Effector CD8-positive, alpha-beta T cell (primary cell): ENCODE measurements around the gene SPAG16.
"Not testable (repeated sequence)": the region's sequence is repeated elsewhere in the genome, so short reads cannot be mapped to it uniquely, and the experiment has no call there.

Source experiments
- DNase-seq: peaks from one replicate; lab custom pipeline; 2025; lab: John Stamatoyannopoulos, UW

The SPAG16 gene

GRCh38 chr2:213691351-213691750 is 407.1 kb downstream of the SPAG16 start:
- DNase-seq: no peak

GRCh38 chr2:213696442-213696841 is 412.2 kb downstream of the SPAG16 start:
- DNase-seq: no peak

GRCh38 chr2:213701365-213701764 is 417.1 kb downstream of the SPAG16 start:
- not testable (repeated sequence) for DNase-seq

- DNase-seq: no peak
Measured at GRCh38 chr2:213703406-213704098, 419.3 kb downstream of the SPAG16 start.

- no peak for DNase-seq
Measured at GRCh38 chr2:213710164-213710563, 425.9 kb downstream of the SPAG16 start.

- not testable (repeated sequence) for DNase-seq
Measured at GRCh38 chr2:213718411-213718810, 434.1 kb downstream of the SPAG16 start.

- no peak for DNase-seq
Measured at GRCh38 chr2:213722565-213722964, 438.3 kb downstream of the SPAG16 start.

- no peak for DNase-seq
Measured at GRCh38 chr2:213723041-213723560, 438.8 kb downstream of the SPAG16 start.

- no peak for DNase-seq
Measured at GRCh38 chr2:213723707-213724106, 439.4 kb downstream of the SPAG16 start.

- DNase-seq: no peak
Measured at GRCh38 chr2:213726101-213726500, 441.8 kb downstream of the SPAG16 start.

GRCh38 chr2:213733893-213734292 is 449.6 kb downstream of the SPAG16 start:
- no peak for DNase-seq

- DNase-seq: no peak
Measured at GRCh38 chr2:213740453-213740852, 456.2 kb downstream of the SPAG16 start.

- no peak for DNase-seq
Measured at GRCh38 chr2:213751446-213751845, 467.2 kb downstream of the SPAG16 start.

GRCh38 chr2:213752575-213752974 is 468.3 kb downstream of the SPAG16 start:
- DNase-seq: no peak

- no peak for DNase-seq
Measured at GRCh38 chr2:213757525-213757924, 473.3 kb downstream of the SPAG16 start.

- no peak for DNase-seq
Measured at GRCh38 chr2:213763354-213763753, 479.1 kb downstream of the SPAG16 start.

GRCh38 chr2:213763963-213764362 is 479.7 kb downstream of the SPAG16 start:
- no peak for DNase-seq

- no peak for DNase-seq
Measured at GRCh38 chr2:213764849-213765248, 480.6 kb downstream of the SPAG16 start.

- DNase-seq: no peak
Measured at GRCh38 chr2:213766062-213766461, 481.8 kb downstream of the SPAG16 start.

- no peak for DNase-seq
Measured at GRCh38 chr2:213766465-213766901, 482.2 kb downstream of the SPAG16 start.

GRCh38 chr2:213787869-213788268 is 503.6 kb downstream of the SPAG16 start:
- no peak for DNase-seq

GRCh38 chr2:213789940-213790339 is 505.7 kb downstream of the SPAG16 start:
- no peak for DNase-seq

- no peak for DNase-seq
Measured at GRCh38 chr2:213792045-213792444, 507.8 kb downstream of the SPAG16 start.
